Measurements from ENCODE around the gene SLC1A7.

SLC1A7 gene

DNA sequence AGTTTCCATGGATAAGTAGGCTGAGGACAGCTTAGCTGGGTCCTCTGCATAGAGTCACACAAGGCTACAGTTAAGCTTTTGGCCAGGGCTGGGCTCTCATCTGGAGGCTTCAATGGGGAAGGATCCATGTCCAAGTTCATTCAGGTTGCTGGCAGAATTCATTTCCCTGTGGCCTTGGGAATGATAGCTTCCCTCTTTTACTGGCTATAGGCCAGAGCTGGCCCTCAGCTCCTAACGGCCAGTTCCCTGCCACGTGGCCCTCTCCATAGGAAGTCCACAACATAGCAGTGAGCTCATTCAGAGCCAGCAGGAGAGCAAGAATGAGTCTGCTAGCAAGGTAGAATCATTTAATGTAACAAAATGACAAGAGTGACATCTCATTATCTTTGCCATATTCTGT, 95.5 kb downstream of the SLC1A7 start:
- Mint-ChIP-seq H3K27ac (no peak overlapping the region), H3K4me1 (ENCODE audit: low read depth) (peaks cover 6% of the 10 kb centered on the region), H3K9me3 (ENCODE audit: low read depth) (no peaks in the 10 kb centered on the region)

DNA sequence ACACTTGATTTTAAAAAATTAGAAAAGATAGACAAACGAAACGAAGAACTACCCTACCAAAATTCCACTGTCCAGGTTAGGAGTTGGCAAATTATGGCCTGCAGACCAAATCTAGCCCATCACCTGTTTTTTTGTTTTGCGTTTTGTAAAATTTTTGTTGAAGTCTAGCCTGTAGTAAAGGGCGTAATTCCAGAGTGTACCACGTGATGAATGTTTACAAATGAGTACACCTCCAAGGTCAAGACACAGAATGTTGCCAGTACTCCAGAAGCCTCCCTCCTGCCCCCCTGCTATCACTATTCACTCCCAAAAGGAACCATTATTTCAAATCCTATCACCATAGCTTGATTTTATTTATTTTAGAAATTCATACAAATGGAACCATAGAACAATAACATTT, 97.5 kb downstream of the SLC1A7 start:
- Mint-ChIP-seq H3K27ac (no peak overlapping the region), H3K27me3 (no peaks in the 10 kb centered on the region), H3K36me3 (peaks cover 6% of the 10 kb centered on the region), H3K4me1 (ENCODE audit: low read depth) (peaks cover 6% of the 10 kb centered on the region), H3K4me3 (no peak overlapping the region), H3K9me3 (ENCODE audit: low read depth) (no peaks in the 10 kb centered on the region)

More for the DNA sequence above, 95.5 kb downstream of the SLC1A7 start:
- H3K27me3 Mint-ChIP-seq: no peaks in the 10 kb centered on the region
- H3K36me3 Mint-ChIP-seq: peaks cover 3% of the 10 kb centered on the region
- H3K4me3 Mint-ChIP-seq: no peak overlapping the region

DNA sequence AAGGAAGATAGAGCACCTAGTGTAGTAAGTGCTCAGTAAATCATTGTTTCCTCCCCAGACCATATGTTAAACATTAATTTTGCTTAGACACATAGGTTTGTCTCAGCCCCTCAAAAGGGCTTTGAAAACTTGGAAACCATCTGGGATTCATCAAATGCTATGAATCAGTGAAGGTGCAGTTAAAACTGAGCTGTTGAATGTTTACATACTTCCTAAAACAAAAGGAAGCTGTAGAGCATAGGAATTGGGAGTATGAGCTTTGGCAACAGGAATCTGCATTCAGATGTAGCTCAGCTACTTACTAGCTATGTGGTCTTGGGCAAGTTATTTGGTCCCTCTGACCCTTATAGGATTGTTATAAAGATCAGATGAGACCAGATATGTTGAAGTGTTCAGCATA, 99.2 kb downstream of the SLC1A7 start:
- Mint-ChIP-seq H3K9me3 (ENCODE audit: low read depth) (no peaks in the 10 kb centered on the region), H3K27me3 (no peaks in the 10 kb centered on the region), H3K4me3 (no peak overlapping the region), H3K27ac (no peak overlapping the region), H3K4me1 (ENCODE audit: low read depth) (peaks cover 6% of the 10 kb centered on the region), H3K36me3 (peaks cover 12% of the 10 kb centered on the region)

DNA sequence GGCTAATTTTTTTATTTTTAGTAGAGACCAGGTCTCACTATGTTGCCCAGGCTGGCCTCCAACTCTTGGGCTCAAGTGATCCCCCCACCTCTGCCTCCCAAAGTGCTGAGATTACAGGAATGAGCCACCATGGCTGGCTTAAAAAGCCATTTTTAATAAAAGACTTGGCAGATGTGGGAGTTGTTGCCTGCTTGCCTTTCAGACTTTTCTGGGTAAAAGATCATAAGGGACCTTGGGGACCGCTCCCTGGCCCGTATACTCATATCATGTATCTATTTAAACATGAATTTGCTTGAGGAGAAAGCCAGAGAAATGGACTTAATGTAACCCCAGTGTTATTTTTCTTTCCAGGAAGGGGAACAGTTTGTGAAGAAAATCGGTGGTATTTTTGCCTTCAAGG, 103.9 kb downstream of the SLC1A7 start:
- Mint-ChIP-seq H3K4me3 (no peak overlapping the region), H3K27me3 (no peaks in the 10 kb centered on the region), H3K4me1 (ENCODE audit: low read depth) (no peaks in the 10 kb centered on the region), H3K27ac (no peak overlapping the region), H3K36me3 (peaks cover 12% of the 10 kb centered on the region), H3K9me3 (ENCODE audit: low read depth) (no peaks in the 10 kb centered on the region)
